GM06990 (cell line): Measurements from ENCODE around the gene CNTN1.

Experiments used
- DNase-seq: peaks from one replicate; pipeline ENCODE4 v3.0.0-alpha.2; 2011; ENCODE audit not compliant: insufficient read length; ENCODE audit errors: extremely low read depth
- H3K27me3 ChIP-seq: replicated peaks from 2 replicates; pipeline ENCODE4 v1.6.0; 2011; ENCODE audit warnings: low read length; ENCODE audit not compliant: control insufficient read depth, insufficient read depth
- H3K36me3 ChIP-seq: 2 replicates; pipeline ENCODE4 v1.5.1; 2011; ENCODE audit warnings: low read length; ENCODE audit not compliant: control insufficient read depth, insufficient read depth
- H3K4me3 ChIP-seq: replicated peaks from 2 replicates; pipeline ENCODE4 v1.5.1; 2011; ENCODE audit warnings: low read depth, mild to moderate bottlenecking, control low read depth, low read length
- TF ChIP-seq, protein P1 (sequence below): IDR thresholded peaks from 2 replicates; pipeline ENCODE4 v1.5.1; 2011; ENCODE audit warnings: low read length, control low read depth, mild to moderate bottlenecking, inconsistent platforms; ENCODE audit not compliant: insufficient read depth, poor library complexity, severe bottlenecking

CNTN1 gene

DNA sequence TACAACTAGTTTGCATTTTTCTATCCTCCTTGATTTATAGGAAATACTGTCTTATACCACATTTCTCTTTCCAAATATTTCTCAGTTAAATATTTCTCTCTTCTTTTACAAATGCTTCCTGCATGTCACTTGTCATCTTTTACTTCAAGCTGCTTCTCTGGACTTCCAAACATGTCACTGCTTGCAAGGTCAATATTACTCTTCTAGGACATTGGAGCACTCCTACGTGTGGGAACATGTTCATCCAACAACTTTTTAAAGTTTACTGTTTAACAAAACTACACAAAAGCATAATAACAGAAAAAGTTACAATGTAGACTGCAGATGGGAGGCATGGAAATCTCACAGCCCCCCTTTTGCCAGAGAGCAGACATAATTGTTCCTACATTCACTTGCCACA lies 28.5 kb upstream of the CNTN1 start:
- no peaks in the 10 kb centered on the region for H3K36me3 ChIP-seq
- TF ChIP-seq, protein P1, sequence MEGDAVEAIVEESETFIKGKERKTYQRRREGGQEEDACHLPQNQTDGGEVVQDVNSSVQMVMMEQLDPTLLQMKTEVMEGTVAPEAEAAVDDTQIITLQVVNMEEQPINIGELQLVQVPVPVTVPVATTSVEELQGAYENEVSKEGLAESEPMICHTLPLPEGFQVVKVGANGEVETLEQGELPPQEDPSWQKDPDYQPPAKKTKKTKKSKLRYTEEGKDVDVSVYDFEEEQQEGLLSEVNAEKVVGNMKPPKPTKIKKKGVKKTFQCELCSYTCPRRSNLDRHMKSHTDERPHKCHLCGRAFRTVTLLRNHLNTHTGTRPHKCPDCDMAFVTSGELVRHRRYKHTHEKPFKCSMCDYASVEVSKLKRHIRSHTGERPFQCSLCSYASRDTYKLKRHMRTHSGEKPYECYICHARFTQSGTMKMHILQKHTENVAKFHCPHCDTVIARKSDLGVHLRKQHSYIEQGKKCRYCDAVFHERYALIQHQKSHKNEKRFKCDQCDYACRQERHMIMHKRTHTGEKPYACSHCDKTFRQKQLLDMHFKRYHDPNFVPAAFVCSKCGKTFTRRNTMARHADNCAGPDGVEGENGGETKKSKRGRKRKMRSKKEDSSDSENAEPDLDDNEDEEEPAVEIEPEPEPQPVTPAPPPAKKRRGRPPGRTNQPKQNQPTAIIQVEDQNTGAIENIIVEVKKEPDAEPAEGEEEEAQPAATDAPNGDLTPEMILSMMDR = no peak
- no peaks in the 10 kb centered on the region for H3K27me3 ChIP-seq
- no peak overlapping the region for H3K4me3 ChIP-seq
- DNase-seq = no peak

DNA sequence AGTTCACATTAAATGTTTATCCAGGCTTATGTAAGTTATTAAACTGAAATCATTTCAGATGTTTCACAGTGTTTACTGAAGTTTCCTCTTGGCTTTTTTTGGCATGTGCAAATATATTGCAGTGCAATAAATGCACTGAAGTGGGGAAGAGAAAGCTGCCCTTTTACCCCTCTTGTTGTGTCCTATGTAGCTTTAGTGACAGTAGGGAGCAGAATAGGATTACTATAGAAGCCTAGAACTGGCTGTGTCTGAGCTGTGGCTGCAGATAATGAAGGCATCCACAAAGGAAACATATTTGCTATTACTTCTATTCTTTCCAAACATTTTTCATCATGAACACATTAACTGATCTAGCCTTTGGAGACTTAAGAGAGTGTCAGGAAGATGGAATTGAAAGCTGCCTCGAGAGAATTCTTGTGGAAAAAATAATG lies 24.1 kb upstream of the CNTN1 start:
- Histone ChIP-seq H3K36me3 (no peaks in the 10 kb centered on the region), H3K27me3 (no peaks in the 10 kb centered on the region), H3K4me3 (no peak overlapping the region)
- DNase-seq = no peak
- TF ChIP-seq, protein P1 = no peak

DNA sequence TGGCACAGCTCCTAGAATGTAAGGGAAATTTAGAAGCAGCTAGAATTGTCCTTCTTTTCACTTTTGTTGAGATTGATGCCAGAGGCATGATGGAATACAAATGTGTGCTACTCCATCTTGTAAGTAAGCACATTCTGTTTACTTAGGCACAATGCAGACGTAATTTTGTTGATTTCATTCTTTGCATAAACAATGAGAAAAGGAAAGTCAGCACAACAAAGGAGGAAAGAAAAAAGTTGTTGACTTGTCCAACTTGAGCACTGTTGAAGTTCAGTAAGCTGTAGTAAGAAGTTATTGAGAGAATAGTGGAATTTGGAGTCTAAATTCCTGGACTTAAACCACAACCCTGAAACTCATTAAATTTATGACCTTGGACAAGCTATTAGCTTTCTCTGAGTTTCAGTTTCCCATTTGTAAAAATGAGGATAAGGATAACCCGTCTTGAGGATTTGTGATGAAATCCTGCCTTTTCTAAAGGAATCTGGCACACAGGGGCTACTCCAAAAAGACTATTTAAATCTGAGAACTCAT lies 19.4 kb upstream of the CNTN1 start:
- H3K36me3 ChIP-seq = no peaks in the 10 kb centered on the region
- DNase-seq = no peak
- TF ChIP-seq, protein P1 = no peak
- H3K4me3 ChIP-seq = no peak overlapping the region
- no peaks in the 10 kb centered on the region for H3K27me3 ChIP-seq

DNA sequence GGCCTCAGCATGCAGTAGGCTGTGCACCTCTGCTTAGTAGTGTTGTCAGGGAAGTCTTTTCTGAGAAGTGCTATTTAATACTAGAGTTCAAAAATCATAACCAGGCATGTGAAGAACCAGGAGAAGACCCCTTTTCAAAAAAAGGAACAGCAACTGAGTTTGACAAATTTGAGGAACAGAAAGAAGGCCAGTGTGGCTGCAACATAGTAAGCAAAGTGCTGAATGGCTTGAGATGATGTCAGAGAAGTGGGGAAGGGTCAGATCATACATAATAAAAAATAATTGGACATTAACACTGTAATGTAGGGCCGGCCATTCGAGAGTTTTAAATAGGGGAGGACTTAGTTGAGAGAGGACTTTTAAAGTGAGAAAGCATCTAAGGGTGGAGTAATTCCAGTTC lies 11.1 kb upstream of the CNTN1 start:
- Histone ChIP-seq H3K27me3 (no peaks in the 10 kb centered on the region), H3K36me3 (no peaks in the 10 kb centered on the region), H3K4me3 (no peak overlapping the region)
- no peak for DNase-seq
- TF ChIP-seq, protein P1 = no peak

DNA sequence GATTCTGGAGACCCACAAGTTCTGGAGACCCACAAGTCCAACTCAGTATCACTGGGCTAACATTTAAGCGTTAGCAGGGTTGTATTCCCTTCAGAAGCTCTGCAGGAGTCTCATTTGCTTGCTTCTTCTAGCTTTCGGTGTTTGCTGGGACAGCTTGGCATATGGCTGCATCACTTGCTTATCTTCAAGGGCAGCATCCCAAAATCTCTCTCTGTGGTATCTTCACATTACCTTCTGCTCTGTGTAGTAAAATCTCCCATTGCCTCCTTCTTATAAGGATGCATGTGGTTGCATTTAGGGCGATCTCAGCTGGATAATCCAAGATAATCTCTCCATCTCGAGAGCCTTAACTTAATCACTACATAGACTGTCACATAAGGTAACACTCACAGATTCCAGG lies 7.3 kb upstream of the CNTN1 start:
- TF ChIP-seq, protein P1 = no peak
- no peak overlapping the region for H3K4me3 ChIP-seq
- no peaks in the 10 kb centered on the region for H3K36me3 ChIP-seq
- H3K27me3 ChIP-seq = no peaks in the 10 kb centered on the region
- DNase-seq = no peak
